GM23338 (cell line): ENCODE measurements around the gene OS9.

ENCODE experiments used
- CREB1 ChIP-seq: fragments of 250-450 bp; sonication (Bioruptor Pico); IDR thresholded peaks from 2 replicates; pipeline ENCODE4 v1.5.0; 2020; ENCODE audit warnings: low read depth, mild to moderate bottlenecking, moderate library complexity
- CTCF ChIP-seq, 2 experiments: fragments of 200-600 bp in 1 of 2; sonication (generic) in 1 of 2; conservative IDR thresholded peaks; 2 replicates each; pipeline versions ENCODE4 v1.5.1 to v1.6.1; 2016 to 2017; ENCODE audit warnings: antibody characterized with exemption in 2 of 2, low read depth in 2 of 2, mild to moderate bottlenecking in 2 of 2, moderate library complexity in 1 of 2
- EZH2 ChIP-seq: fragments of 200-600 bp; sonication (generic); IDR thresholded peaks from one replicate; pipeline ENCODE4 v1.8.0; 2017; ENCODE audit warnings: antibody characterized with exemption, mild to moderate bottlenecking, low read depth; ENCODE audit not compliant: unreplicated experiment
- EZH2phosphoT487 ChIP-seq: fragments of 200-600 bp; sonication (generic); IDR thresholded peaks from one replicate; pipeline ENCODE4 v1.8.1; 2018; ENCODE audit warnings: antibody characterized with exemption; ENCODE audit not compliant: unreplicated experiment
- JUNB ChIP-seq: IDR thresholded peaks from one replicate; pipeline ENCODE4 v1.6.1; 2016; ENCODE audit warnings: antibody characterized with exemption; ENCODE audit not compliant: unreplicated experiment
- NANOG ChIP-seq: IDR thresholded peaks from 2 replicates; pipeline ENCODE4 v1.6.1; 2016; ENCODE audit warnings: antibody characterized with exemption, borderline replicate concordance
- POLR2AphosphoS5 ChIP-seq: IDR thresholded peaks from 2 replicates; pipeline ENCODE4 v1.6.1; 2016; ENCODE audit warnings: antibody characterized with exemption, low read depth
- STAT1 ChIP-seq: IDR thresholded peaks from one replicate; pipeline ENCODE4 v1.6.1; 2016; ENCODE audit warnings: antibody characterized with exemption; ENCODE audit not compliant: unreplicated experiment
- ZNF331 ChIP-seq: fragments of 250-450 bp; sonication (Bioruptor Pico); IDR thresholded peaks from 2 replicates; pipeline ENCODE4 v1.5.0; 2020; ENCODE audit warnings: low read depth, mild to moderate bottlenecking, moderate library complexity
- TF ChIP-seq, protein P1 (sequence below): IDR thresholded peaks from one replicate; pipeline ENCODE4 v1.6.1; 2018; ENCODE audit warnings: antibody characterized with exemption; ENCODE audit not compliant: unreplicated experiment
- TF ChIP-seq, protein P2 (sequence below): IDR thresholded peaks from 2 replicates; pipeline ENCODE4 v1.6.1; 2016; ENCODE audit warnings: antibody characterized with exemption

DNA sequence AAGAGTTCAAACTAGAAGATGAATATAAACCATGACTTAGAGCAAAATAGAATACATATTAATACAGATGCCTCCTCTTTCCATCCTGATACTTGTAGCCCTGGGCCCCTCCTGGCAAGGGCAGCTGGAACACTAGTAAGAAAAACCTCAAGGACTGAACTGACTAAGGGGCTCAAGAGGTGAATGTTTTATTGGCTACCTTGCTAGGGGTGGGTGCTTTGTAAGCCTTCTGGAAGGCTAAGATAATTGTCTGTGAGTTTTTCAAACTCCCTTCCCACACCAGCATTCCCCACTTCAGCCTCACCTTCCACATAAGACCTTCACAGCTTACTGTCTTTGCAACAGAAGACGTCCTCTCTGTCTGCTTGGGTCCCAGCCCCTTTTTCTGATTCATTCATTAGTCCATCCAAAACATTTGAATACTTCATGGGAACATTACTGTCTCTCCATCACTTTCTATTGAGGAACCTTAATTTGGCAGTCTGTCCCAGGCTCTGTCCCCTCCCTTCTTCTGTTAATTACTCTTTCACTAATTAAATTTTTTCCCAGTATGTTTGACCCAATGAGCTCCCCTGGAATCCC lies 59.9 kb downstream of the OS9 start:
- TF ChIP-seq, protein P1, sequence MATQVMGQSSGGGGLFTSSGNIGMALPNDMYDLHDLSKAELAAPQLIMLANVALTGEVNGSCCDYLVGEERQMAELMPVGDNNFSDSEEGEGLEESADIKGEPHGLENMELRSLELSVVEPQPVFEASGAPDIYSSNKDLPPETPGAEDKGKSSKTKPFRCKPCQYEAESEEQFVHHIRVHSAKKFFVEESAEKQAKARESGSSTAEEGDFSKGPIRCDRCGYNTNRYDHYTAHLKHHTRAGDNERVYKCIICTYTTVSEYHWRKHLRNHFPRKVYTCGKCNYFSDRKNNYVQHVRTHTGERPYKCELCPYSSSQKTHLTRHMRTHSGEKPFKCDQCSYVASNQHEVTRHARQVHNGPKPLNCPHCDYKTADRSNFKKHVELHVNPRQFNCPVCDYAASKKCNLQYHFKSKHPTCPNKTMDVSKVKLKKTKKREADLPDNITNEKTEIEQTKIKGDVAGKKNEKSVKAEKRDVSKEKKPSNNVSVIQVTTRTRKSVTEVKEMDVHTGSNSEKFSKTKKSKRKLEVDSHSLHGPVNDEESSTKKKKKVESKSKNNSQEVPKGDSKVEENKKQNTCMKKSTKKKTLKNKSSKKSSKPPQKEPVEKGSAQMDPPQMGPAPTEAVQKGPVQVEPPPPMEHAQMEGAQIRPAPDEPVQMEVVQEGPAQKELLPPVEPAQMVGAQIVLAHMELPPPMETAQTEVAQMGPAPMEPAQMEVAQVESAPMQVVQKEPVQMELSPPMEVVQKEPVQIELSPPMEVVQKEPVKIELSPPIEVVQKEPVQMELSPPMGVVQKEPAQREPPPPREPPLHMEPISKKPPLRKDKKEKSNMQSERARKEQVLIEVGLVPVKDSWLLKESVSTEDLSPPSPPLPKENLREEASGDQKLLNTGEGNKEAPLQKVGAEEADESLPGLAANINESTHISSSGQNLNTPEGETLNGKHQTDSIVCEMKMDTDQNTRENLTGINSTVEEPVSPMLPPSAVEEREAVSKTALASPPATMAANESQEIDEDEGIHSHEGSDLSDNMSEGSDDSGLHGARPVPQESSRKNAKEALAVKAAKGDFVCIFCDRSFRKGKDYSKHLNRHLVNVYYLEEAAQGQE, result no peak
- TF ChIP-seq CTCF (conservative IDR thresholded peaks at IDR 0.05; ENCODE audit: low read depth in 2 of 2) (no peak), EZH2 (no peak), EZH2phosphoT487 (no peak), JUNB (no peak), CREB1 (no peak), ZNF331 (CRISPR knock-in tag) (no peak), POLR2AphosphoS5 (no peak), STAT1 (no peak), NANOG (no peak)
- TF ChIP-seq, protein P2, sequence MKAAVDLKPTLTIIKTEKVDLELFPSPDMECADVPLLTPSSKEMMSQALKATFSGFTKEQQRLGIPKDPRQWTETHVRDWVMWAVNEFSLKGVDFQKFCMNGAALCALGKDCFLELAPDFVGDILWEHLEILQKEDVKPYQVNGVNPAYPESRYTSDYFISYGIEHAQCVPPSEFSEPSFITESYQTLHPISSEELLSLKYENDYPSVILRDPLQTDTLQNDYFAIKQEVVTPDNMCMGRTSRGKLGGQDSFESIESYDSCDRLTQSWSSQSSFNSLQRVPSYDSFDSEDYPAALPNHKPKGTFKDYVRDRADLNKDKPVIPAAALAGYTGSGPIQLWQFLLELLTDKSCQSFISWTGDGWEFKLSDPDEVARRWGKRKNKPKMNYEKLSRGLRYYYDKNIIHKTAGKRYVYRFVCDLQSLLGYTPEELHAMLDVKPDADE, result no peak
